HepG2 (cell line): ENCODE measurements around the gene SERHL2. TPM values are rescaled to one million over a fixed set of nuclear protein-coding genes. Genes with fewer than 3 reads are reported as not detected.
A peak's percentile ranks its signal among the peaks of the same experiment; 100 is the strongest.

Experiments used
- ATF3 ChIP-seq: sonication (generic); formaldehyde crosslinking; IDR thresholded peaks from 2 replicates; pipeline ENCODE4 v1.4.0; 2020; ENCODE audit warnings: missing genetic modification reagents
- BRD4 ChIP-seq: sonication (generic); formaldehyde crosslinking; IDR thresholded peaks from 2 replicates; pipeline ENCODE4 v1.4.0; 2020; ENCODE audit warnings: missing genetic modification reagents
- GZF1 ChIP-seq: sonication (generic); formaldehyde crosslinking; IDR thresholded peaks from 2 replicates; pipeline ENCODE4 v1.5.1; 2020; ENCODE audit warnings: mild to moderate bottlenecking, missing genetic modification reagents
- HMG20B ChIP-seq: conservative IDR thresholded peaks from 2 replicates; pipeline ENCODE4 v1.6.1; 2016; ENCODE audit warnings: missing genetic modification reagents, missing compliant biosample characterization
- MED13 ChIP-seq: sonication (generic); formaldehyde crosslinking; IDR thresholded peaks from 2 replicates; pipeline ENCODE4 v1.5.0; 2020; ENCODE audit warnings: missing genetic modification reagents
- MTF2 ChIP-seq: sonication (generic); formaldehyde crosslinking; IDR thresholded peaks from 2 replicates; pipeline ENCODE4 v1.5.0; 2020; ENCODE audit warnings: missing genetic modification reagents, borderline replicate concordance
- NFATC3 ChIP-seq: sonication (generic); formaldehyde crosslinking; IDR thresholded peaks from 2 replicates; pipeline ENCODE4 v1.5.1; 2020; ENCODE audit warnings: mild to moderate bottlenecking, missing genetic modification reagents
- NFIB ChIP-seq: sonication (generic); formaldehyde crosslinking; IDR thresholded peaks from 2 replicates; pipeline ENCODE4 v1.9.0; 2021; ENCODE audit warnings: missing genetic modification reagents, mild to moderate bottlenecking, borderline replicate concordance
- NR2F1 ChIP-seq, 2 experiments: fragments of 450-650 bp in 1 of 2; formaldehyde crosslinking in 1 of 2; IDR thresholded peaks; 2 replicates each; pipeline versions ENCODE4 v1.5.0 to v1.6.1; 2016 to 2020; ENCODE audit warnings: mild to moderate bottlenecking in 1 of 2, missing compliant biosample characterization in 1 of 2, missing genetic modification reagents in 1 of 2, moderate library complexity in 1 of 2
- PREB ChIP-seq: sonication (generic); formaldehyde crosslinking; IDR thresholded peaks from 2 replicates; pipeline ENCODE4 v1.4.0; 2020; ENCODE audit warnings: missing genetic modification reagents
- RELA ChIP-seq: sonication (generic); formaldehyde crosslinking; IDR thresholded peaks from 2 replicates; pipeline ENCODE4 v1.4.0; 2020; ENCODE audit warnings: missing genetic modification reagents
- SMAD1 ChIP-seq: sonication (generic); formaldehyde crosslinking; IDR thresholded peaks from 2 replicates; pipeline ENCODE4 v1.4.0; 2020; ENCODE audit warnings: missing genetic modification reagents, low read depth, mild to moderate bottlenecking, borderline replicate concordance
- SNRNP70 ChIP-seq: fragments of 200-400 bp; formaldehyde crosslinking; IDR thresholded peaks from 2 replicates; pipeline ENCODE4 v1.6.1; 2017; ENCODE audit warnings: mild to moderate bottlenecking, low read depth, low read length, moderate library complexity
- TEAD3 ChIP-seq: optimal IDR thresholded peaks from 2 replicates; pipeline ENCODE3; 2016; ENCODE audit warnings: borderline replicate concordance
- ZFP62 ChIP-seq: sonication (generic); formaldehyde crosslinking; IDR thresholded peaks from 2 replicates; pipeline ENCODE4 v1.4.0; 2020; ENCODE audit warnings: missing genetic modification reagents
- ZNF230 ChIP-seq: sonication (generic); formaldehyde crosslinking; IDR thresholded peaks from 2 replicates; pipeline ENCODE4 v1.4.0; 2020; ENCODE audit warnings: mild to moderate bottlenecking, missing genetic modification reagents
- ZNF549 ChIP-seq: sonication (generic); formaldehyde crosslinking; IDR thresholded peaks from 2 replicates; pipeline ENCODE4 v1.5.0; 2020; ENCODE audit warnings: missing genetic modification reagents
- ZNF552 ChIP-seq: sonication (generic); formaldehyde crosslinking; IDR thresholded peaks from 2 replicates; pipeline ENCODE4 v1.9.0; 2022; ENCODE audit warnings: missing genetic modification reagents, mild to moderate bottlenecking, borderline replicate concordance
- ZNF652 ChIP-seq: IDR thresholded peaks from 2 replicates; pipeline ENCODE4 v1.6.1; 2016; ENCODE audit warnings: low read depth, borderline replicate concordance
- ZNF678 ChIP-seq: sonication (generic); formaldehyde crosslinking; IDR thresholded peaks from 2 replicates; pipeline ENCODE4 v1.4.0; 2020; ENCODE audit warnings: mild to moderate bottlenecking, missing genetic modification reagents
- polyA plus RNA-seq, 8 experiments: library from polyadenylated mRNA; depleted of rRNA in 3 of 8; stranded (reverse) in 7 of 8; unstranded in 1 of 8; fragments of >200 nt; fragmentation: Illumina TruSeq in 4 of 8; extraction: Trizol in 4 of 8; gene quantifications; 2 replicates each; pipeline versions ENCODE4 v1.2.1 to v1.2.3, GENCODE V29; 2011 to 2016; ENCODE audit warnings: low read depth in 4 of 8, missing spikeins in 1 of 8, mixed read lengths in 1 of 8; ENCODE audit not compliant: insufficient read depth in 1 of 8
- total RNA-seq, 5 experiments: library from RNA; depleted of rRNA; stranded (reverse); fragments of >200 nt; fragmentation: Illumina TruSeq; extraction: Trizol; gene quantifications; 2 replicates each; pipeline ENCODE4 v1.2.3, GENCODE V29; 2016; ENCODE audit warnings: low read depth in 1 of 5
- TF ChIP-seq, protein P1 (sequence below): sonication (generic); formaldehyde crosslinking; IDR thresholded peaks from 2 replicates; pipeline ENCODE4 v1.4.0; 2020; ENCODE audit warnings: missing genetic modification reagents, borderline replicate concordance
- TF ChIP-seq, protein P2 (sequence below): sonication (generic); formaldehyde crosslinking; IDR thresholded peaks from 2 replicates; pipeline ENCODE4 v1.8.0; 2022; ENCODE audit warnings: mild to moderate bottlenecking, missing genetic modification reagents; ENCODE audit not compliant: insufficient replicate concordance
- TF ChIP-seq, protein P3 (sequence below): fragments of 450-650 bp; IDR thresholded peaks from 2 replicates; pipeline ENCODE4 v1.6.1; 2017; ENCODE audit warnings: mild to moderate bottlenecking

SERHL2 gene
- total and polyA plus RNA-seq, 2 of the 13 experiments (the other 11 are each of a cell fraction or from before 2014, with no cell fraction given), result 1.0 to 1.8 TPM

DNA sequence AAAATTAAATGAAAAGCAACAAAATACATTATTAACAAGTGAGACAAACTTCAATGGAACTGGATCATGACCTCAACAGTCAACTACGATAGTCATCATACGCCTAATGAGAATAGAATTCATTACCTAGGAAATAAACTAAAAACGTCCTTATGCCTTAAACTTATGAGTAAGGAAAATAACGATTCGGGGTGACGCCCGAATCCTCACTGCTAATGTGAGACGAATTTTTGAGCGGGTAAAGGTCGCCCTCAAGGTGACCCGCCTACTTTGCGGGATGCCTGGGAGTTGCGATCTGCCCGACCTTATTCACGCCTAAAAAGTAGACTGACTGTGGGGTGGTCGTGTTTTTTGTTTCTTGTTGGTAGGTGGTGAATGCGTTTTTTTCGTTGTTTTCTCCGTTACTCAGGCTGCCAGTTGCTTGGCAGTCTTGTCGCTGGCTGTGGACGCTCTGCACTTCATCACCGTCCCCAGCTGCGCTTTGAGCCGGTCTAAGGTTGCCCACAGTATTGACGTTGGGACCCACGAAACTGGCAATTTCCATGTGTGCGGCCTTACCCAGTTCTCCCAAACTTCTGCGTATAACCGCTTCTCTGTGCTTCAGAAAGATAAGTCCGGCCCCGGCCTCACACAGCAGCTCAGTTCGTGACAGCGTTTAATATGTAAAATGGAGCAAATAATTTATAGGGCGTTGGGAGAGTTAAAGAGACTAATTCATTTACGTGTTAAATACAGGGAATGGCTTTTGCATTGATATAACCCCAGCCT lies 61.5 kb downstream of the SERHL2 start (continued):
- TF ChIP-seq NFIB (CRISPR knock-in tag) (no peak), ZNF549 (no peak), NFATC3 (no peak), GZF1 (CRISPR knock-in tag) (no peak; the same call in 1 of the 2 replicates), ZFP62 (CRISPR knock-in tag) (no peak), PREB (CRISPR knock-in tag) (0 out of 2 replicates have a peak, but pooled peaks have one; percentile 31), BRD4 (peak; percentile 62; the same call in 1 of the 2 replicates), RELA (no peak), ZNF552 (no peak; the same call in 1 of the 2 replicates), ZNF678 (CRISPR knock-in tag) (no peak), SMAD1 (CRISPR knock-in tag) (no peak), ATF3 (peak; percentile 69; the same call in 1 of the 2 replicates), SNRNP70 (no peak), ZNF652 (CRISPR knock-in tag) (peak; percentile 72), HMG20B (CRISPR knock-in tag) (peak; percentile 72), MED13 (CRISPR knock-in tag) (peak; percentile 92; the same call in 1 of the 2 replicates), ZNF230 (CRISPR knock-in tag) (peak; percentile 93), NR2F1 (CRISPR knock-in tag; IDR thresholded peaks at IDR 0.05) (peak; percentile 61 to 69), MTF2 (CRISPR knock-in tag) (no peak), TEAD3 (CRISPR knock-in tag) (peak; percentile 19)
- TF ChIP-seq, protein P1, sequence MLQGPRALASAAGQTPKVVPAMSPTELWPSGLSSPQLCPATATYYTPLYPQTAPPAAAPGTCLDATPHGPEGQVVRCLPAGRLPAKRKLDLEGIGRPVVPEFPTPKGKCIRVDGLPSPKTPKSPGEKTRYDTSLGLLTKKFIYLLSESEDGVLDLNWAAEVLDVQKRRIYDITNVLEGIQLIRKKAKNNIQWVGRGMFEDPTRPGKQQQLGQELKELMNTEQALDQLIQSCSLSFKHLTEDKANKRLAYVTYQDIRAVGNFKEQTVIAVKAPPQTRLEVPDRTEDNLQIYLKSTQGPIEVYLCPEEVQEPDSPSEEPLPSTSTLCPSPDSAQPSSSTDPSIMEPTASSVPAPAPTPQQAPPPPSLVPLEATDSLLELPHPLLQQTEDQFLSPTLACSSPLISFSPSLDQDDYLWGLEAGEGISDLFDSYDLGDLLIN, result no peak; the same call in 1 of the 2 replicates
- TF ChIP-seq, protein P2, sequence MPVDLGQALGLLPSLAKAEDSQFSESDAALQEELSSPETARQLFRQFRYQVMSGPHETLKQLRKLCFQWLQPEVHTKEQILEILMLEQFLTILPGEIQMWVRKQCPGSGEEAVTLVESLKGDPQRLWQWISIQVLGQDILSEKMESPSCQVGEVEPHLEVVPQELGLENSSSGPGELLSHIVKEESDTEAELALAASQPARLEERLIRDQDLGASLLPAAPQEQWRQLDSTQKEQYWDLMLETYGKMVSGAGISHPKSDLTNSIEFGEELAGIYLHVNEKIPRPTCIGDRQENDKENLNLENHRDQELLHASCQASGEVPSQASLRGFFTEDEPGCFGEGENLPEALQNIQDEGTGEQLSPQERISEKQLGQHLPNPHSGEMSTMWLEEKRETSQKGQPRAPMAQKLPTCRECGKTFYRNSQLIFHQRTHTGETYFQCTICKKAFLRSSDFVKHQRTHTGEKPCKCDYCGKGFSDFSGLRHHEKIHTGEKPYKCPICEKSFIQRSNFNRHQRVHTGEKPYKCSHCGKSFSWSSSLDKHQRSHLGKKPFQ (CRISPR knock-in tag), result peak; percentile 53
- TF ChIP-seq, protein P3, sequence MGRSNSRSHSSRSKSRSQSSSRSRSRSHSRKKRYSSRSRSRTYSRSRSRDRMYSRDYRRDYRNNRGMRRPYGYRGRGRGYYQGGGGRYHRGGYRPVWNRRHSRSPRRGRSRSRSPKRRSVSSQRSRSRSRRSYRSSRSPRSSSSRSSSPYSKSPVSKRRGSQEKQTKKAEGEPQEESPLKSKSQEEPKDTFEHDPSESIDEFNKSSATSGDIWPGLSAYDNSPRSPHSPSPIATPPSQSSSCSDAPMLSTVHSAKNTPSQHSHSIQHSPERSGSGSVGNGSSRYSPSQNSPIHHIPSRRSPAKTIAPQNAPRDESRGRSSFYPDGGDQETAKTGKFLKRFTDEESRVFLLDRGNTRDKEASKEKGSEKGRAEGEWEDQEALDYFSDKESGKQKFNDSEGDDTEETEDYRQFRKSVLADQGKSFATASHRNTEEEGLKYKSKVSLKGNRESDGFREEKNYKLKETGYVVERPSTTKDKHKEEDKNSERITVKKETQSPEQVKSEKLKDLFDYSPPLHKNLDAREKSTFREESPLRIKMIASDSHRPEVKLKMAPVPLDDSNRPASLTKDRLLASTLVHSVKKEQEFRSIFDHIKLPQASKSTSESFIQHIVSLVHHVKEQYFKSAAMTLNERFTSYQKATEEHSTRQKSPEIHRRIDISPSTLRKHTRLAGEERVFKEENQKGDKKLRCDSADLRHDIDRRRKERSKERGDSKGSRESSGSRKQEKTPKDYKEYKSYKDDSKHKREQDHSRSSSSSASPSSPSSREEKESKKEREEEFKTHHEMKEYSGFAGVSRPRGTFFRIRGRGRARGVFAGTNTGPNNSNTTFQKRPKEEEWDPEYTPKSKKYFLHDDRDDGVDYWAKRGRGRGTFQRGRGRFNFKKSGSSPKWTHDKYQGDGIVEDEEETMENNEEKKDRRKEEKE, result no peak
